Measurements from ENCODE around the gene MTX3.
A peak's percentile ranks its signal among the peaks of the same experiment; 100 is the strongest.

Gene MTX3

GRCh38 chr5:79936002-79936645 is 54.9 kb downstream of the MTX3 start:
- Histone ChIP-seq H2BK12ac (ENCODE audit: low read length in 2 of 2) (no peak overlapping the region), H3K23ac (ENCODE audit: low read length in 2 of 2) (no peak overlapping the region)

DNA sequence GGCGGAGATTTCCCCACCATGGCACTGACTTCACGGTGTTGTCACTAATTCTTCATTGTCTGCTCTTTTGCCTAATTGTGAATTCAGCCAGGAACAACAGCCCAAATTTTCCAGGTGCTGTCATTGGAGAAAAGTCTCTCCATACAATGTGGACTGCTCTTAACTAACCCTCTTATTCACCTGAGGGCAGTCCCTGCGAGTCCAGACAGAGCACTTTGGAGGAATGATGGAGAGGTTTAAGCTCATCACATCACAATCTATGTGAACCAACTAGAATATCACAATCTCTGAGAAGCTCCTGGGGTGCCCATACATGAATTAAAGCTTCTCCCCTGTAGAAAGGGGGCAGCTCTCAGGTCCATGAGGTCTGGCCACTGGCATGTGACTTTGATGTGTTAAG is 56.4 kb downstream of the MTX3 start:
- Histone ChIP-seq H3K4me2 (ENCODE audit: low read length, poor library complexity, severe bottlenecking) (no peak overlapping the region), H3K14ac (ENCODE audit: low read length in 2 of 2) (no peak overlapping the region), H4K91ac (ENCODE audit: low read length) (no peak overlapping the region), H3K4ac (ENCODE audit: low read depth in 1 of 2, low read length in 2 of 2) (no peak overlapping the region), H3K23ac (ENCODE audit: low read length in 2 of 2) (no peak overlapping the region), H3K18ac (ENCODE audit: low read depth in 1 of 2, low read length in 2 of 2) (no peak overlapping the region), H2AK5ac (ENCODE audit: low read length, severe bottlenecking) (no peak overlapping the region), H3K36me3 (ENCODE audit: control insufficient read depth in 1 of 2, insufficient read depth in 2 of 2, low read depth in 1 of 2, low read length in 2 of 2) (no peaks in the 10 kb centered on the region), H3K9ac (ENCODE audit: low read length) (no peak overlapping the region), H3K4me1 (ENCODE audit: control insufficient read depth, insufficient read depth, low read depth, low read length) (peaks cover 2% of the 10 kb centered on the region), H4K8ac (ENCODE audit: low read length) (no peak overlapping the region), H3K27ac (ENCODE audit: low read length, poor library complexity, severe bottlenecking) (no peak overlapping the region), H3K27me3 (ENCODE audit: control insufficient read depth in 1 of 2, insufficient read depth in 1 of 2, low read length in 2 of 2) (peaks cover 2 to 44% of the 10 kb centered on the region in 2 experiments), H2BK12ac (ENCODE audit: low read length in 2 of 2) (no peak overlapping the region), H2BK120ac (ENCODE audit: low read depth, low read length) (no peak overlapping the region), H2BK15ac (ENCODE audit: low read depth, poor library complexity, severe bottlenecking) (no peak overlapping the region), H3K4me3 (ENCODE audit: insufficient read depth in 1 of 2, low read depth in 1 of 2, low read length in 2 of 2) (no peak overlapping the region), H2BK5ac (ENCODE audit: low read depth, low read length, poor library complexity, severe bottlenecking) (no peak overlapping the region), H3K9me3 (ENCODE audit: control insufficient read depth, low read length) (no peaks in the 10 kb centered on the region), H2AFZ (ENCODE audit: low read depth, low read length) (no peak overlapping the region), H3K79me1 (replicated peaks; ENCODE audit: low read length, poor library complexity, severe bottlenecking) (no peaks in the 10 kb centered on the region)
- DNase-seq, result no peak
- WGBS, result 94% methylated on average over 3 of the region's 3 CpGs

More at GRCh38 chr5:79936002-79936645, 54.9 kb downstream of the MTX3 start:
- Histone ChIP-seq H3K9me3 (ENCODE audit: control insufficient read depth, low read length) (no peaks in the 10 kb centered on the region), H4K8ac (ENCODE audit: low read length) (no peak overlapping the region), H3K18ac (ENCODE audit: low read depth in 1 of 2, low read length in 2 of 2) (no peak overlapping the region), H4K91ac (ENCODE audit: low read length) (no peak overlapping the region), H2AFZ (ENCODE audit: low read depth, low read length) (no peak overlapping the region), H2BK120ac (ENCODE audit: low read depth, low read length) (no peak overlapping the region), H2BK15ac (ENCODE audit: low read depth, poor library complexity, severe bottlenecking) (no peak overlapping the region), H2AK5ac (ENCODE audit: low read length, severe bottlenecking) (no peak overlapping the region), H2BK5ac (ENCODE audit: low read depth, low read length, poor library complexity, severe bottlenecking) (no peak overlapping the region), H3K36me3 (ENCODE audit: control insufficient read depth in 1 of 2, insufficient read depth in 2 of 2, low read depth in 1 of 2, low read length in 2 of 2) (no peaks in the 10 kb centered on the region), H3K27me3 (ENCODE audit: control insufficient read depth in 1 of 2, insufficient read depth in 1 of 2, low read length in 2 of 2) (peaks cover 0 to 31% of the 10 kb centered on the region in 2 experiments), H3K4me1 (ENCODE audit: control insufficient read depth, insufficient read depth, low read depth, low read length) (peaks cover 2% of the 10 kb centered on the region), H3K4me3 (ENCODE audit: insufficient read depth in 1 of 2, low read depth in 1 of 2, low read length in 2 of 2) (peak overlapping the region in 1 of 2 experiments; percentile 11), H3K79me1 (replicated peaks; ENCODE audit: low read length, poor library complexity, severe bottlenecking) (no peaks in the 10 kb centered on the region), H3K9ac (ENCODE audit: low read length) (peak overlapping the region; percentile 67), H3K27ac (ENCODE audit: low read length, poor library complexity, severe bottlenecking) (no peak overlapping the region), H3K14ac (ENCODE audit: low read length in 2 of 2) (no peak overlapping the region), H3K4ac (ENCODE audit: low read depth in 1 of 2, low read length in 2 of 2) (no peak overlapping the region), H3K4me2 (ENCODE audit: low read length, poor library complexity, severe bottlenecking) (no peak overlapping the region)
- 100% methylated on average over 1 of the region's 4 CpGs for WGBS
- DNase-seq, result peak; percentile 8

GRCh38 chr5:79932510-79933504 is 58.3 kb downstream of the MTX3 start:
- no peaks in the 10 kb centered on the region for H3K79me1 ChIP-seq (replicated peaks; ENCODE audit: low read length, poor library complexity, severe bottlenecking)
- H3K9me3 ChIP-seq (ENCODE audit: control insufficient read depth, low read length), result no peaks in the 10 kb centered on the region
- H3K14ac ChIP-seq (ENCODE audit: low read length in 2 of 2), result peak overlapping the region in 1 of 2 experiments; percentile 42
- DNase-seq, result no peak
- no peak overlapping the region for H2BK15ac ChIP-seq (ENCODE audit: low read depth, poor library complexity, severe bottlenecking)
- no peak overlapping the region for H2BK12ac ChIP-seq (ENCODE audit: low read length in 2 of 2)
- H2AK5ac ChIP-seq (ENCODE audit: low read length, severe bottlenecking), result no peak overlapping the region
- H3K4me1 ChIP-seq (ENCODE audit: control insufficient read depth, insufficient read depth, low read depth, low read length), result no peaks in the 10 kb centered on the region
- H3K36me3 ChIP-seq (ENCODE audit: control insufficient read depth in 1 of 2, insufficient read depth in 2 of 2, low read depth in 1 of 2, low read length in 2 of 2), result no peaks in the 10 kb centered on the region
- H3K9ac ChIP-seq (ENCODE audit: low read length), result no peak overlapping the region
- no peak overlapping the region for H4K8ac ChIP-seq (ENCODE audit: low read length)
- H3K27ac ChIP-seq (ENCODE audit: low read length, poor library complexity, severe bottlenecking), result no peak overlapping the region
- H3K4me2 ChIP-seq (ENCODE audit: low read length, poor library complexity, severe bottlenecking), result no peak overlapping the region
- H3K4ac ChIP-seq (ENCODE audit: low read depth in 1 of 2, low read length in 2 of 2), result no peak overlapping the region
- no peak overlapping the region for H2BK120ac ChIP-seq (ENCODE audit: low read depth, low read length)
- H3K27me3 ChIP-seq (ENCODE audit: control insufficient read depth in 1 of 2, insufficient read depth in 1 of 2, low read length in 2 of 2), result peaks cover 7 to 48% of the 10 kb centered on the region in 2 experiments
- H3K4me3 ChIP-seq (ENCODE audit: insufficient read depth in 1 of 2, low read depth in 1 of 2, low read length in 2 of 2), result peak overlapping the region in 1 of 2 experiments; percentile 23
- H3K23ac ChIP-seq (ENCODE audit: low read length in 2 of 2), result no peak overlapping the region
- no peak overlapping the region for H2AFZ ChIP-seq (ENCODE audit: low read depth, low read length)
- no peak overlapping the region for H3K18ac ChIP-seq (ENCODE audit: low read depth in 1 of 2, low read length in 2 of 2)
- H2BK5ac ChIP-seq (ENCODE audit: low read depth, low read length, poor library complexity, severe bottlenecking), result no peak overlapping the region
- WGBS, result 86% methylated on average over 10 of the region's 10 CpGs
- no peak overlapping the region for H4K91ac ChIP-seq (ENCODE audit: low read length)

DNA sequence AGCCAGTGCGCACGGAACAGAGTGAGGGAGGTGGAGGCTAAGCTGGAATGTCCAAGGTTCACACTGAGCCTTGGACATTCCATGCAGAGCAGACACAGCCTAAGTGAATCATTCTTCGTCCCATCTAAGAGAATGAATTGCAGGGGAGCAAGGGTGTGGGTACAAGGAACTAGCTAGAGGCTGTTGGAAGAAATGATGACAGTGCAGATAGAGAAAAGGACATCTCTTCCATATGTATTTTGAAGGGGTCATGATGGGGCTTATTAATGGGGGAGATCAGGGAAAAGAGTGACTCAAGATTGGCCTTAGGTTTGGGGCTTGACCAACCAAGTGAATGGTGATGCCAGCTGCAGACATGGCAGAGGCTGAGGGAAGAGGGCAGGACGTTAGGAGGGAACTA is 59.2 kb downstream of the MTX3 start:
- H3K4ac ChIP-seq (ENCODE audit: low read depth in 1 of 2, low read length in 2 of 2), result no peak overlapping the region
- no peak overlapping the region for H3K18ac ChIP-seq (ENCODE audit: low read depth in 1 of 2, low read length in 2 of 2)
- H3K23ac ChIP-seq (ENCODE audit: low read length in 2 of 2), result no peak overlapping the region
- H4K91ac ChIP-seq (ENCODE audit: low read length), result no peak overlapping the region
- H2BK15ac ChIP-seq (ENCODE audit: low read depth, poor library complexity, severe bottlenecking), result no peak overlapping the region
- H2BK5ac ChIP-seq (ENCODE audit: low read depth, low read length, poor library complexity, severe bottlenecking), result no peak overlapping the region
- H3K9me3 ChIP-seq (ENCODE audit: control insufficient read depth, low read length), result no peaks in the 10 kb centered on the region
- DNase-seq, result no peak
- no peak overlapping the region for H3K4me2 ChIP-seq (ENCODE audit: low read length, poor library complexity, severe bottlenecking)
- H3K4me1 ChIP-seq (ENCODE audit: control insufficient read depth, insufficient read depth, low read depth, low read length), result no peaks in the 10 kb centered on the region
- peaks cover 7 to 48% of the 10 kb centered on the region in 2 experiments for H3K27me3 ChIP-seq (ENCODE audit: control insufficient read depth in 1 of 2, insufficient read depth in 1 of 2, low read length in 2 of 2)
- H3K27ac ChIP-seq (ENCODE audit: low read length, poor library complexity, severe bottlenecking), result no peak overlapping the region
- H2BK12ac ChIP-seq (ENCODE audit: low read length in 2 of 2), result no peak overlapping the region
- H2BK120ac ChIP-seq (ENCODE audit: low read depth, low read length), result no peak overlapping the region
- H3K79me1 ChIP-seq (replicated peaks; ENCODE audit: low read length, poor library complexity, severe bottlenecking), result no peaks in the 10 kb centered on the region
- H2AFZ ChIP-seq (ENCODE audit: low read depth, low read length), result no peak overlapping the region
- H3K14ac ChIP-seq (ENCODE audit: low read length in 2 of 2), result no peak overlapping the region
- H3K36me3 ChIP-seq (ENCODE audit: control insufficient read depth in 1 of 2, insufficient read depth in 2 of 2, low read depth in 1 of 2, low read length in 2 of 2), result no peaks in the 10 kb centered on the region
- no peak overlapping the region for H4K8ac ChIP-seq (ENCODE audit: low read length)
- no peak overlapping the region for H2AK5ac ChIP-seq (ENCODE audit: low read length, severe bottlenecking)
- H3K4me3 ChIP-seq (ENCODE audit: insufficient read depth in 1 of 2, low read depth in 1 of 2, low read length in 2 of 2), result no peak overlapping the region
- H3K9ac ChIP-seq (ENCODE audit: low read length), result no peak overlapping the region
- WGBS, result 94% methylated on average over 3 of the region's 4 CpGs

Measured in mesenchymal stem cell (in vitro differentiated cells and primary cell).